ENCODE results near the gene ITGB2. TPM values are rescaled to one million over a fixed set of nuclear protein-coding genes. Genes with fewer than 3 reads are reported as not detected.

The ITGB2 gene
- total RNA-seq: 10 to 100 TPM; 18.4 to 40.7 (median 20.4) TPM

GRCh38 chr21:44920694-44921604 is at the start of gene ITGB2:
Gene ITGB2 (minus strand): TSS chr21:44920899. CDS start chr21:44910782, 10,117 bp downstream.
- intact Hi-C loops (cut with DNase I; ENCODE audit: low total_unique reads): no loop called here
- no peak within 1 kb of the TSS for H3K4me3 ChIP-seq (ENCODE audit: low read depth, poor library complexity, severe bottlenecking)
- 70 to 74% methylated on average over 29 of the region's 29 CpGs for WGBS, 2 donors
- DNase-seq (ENCODE audit: low spot score in 2 of 2): no peak
- TF ChIP-seq CTCF (IDR thresholded peaks at IDR 0.05) (no peak), POLR2A (IDR thresholded peaks at IDR 0.05) (no peak)

- WGBS, 2 donors: 77 to 92% methylated on average over 16 to 23 of the region's 24 CpGs
- TF ChIP-seq POLR2A (IDR thresholded peaks at IDR 0.05) (no peak), CTCF (IDR thresholded peaks at IDR 0.05) (no peak)
- H3K4me3 ChIP-seq (ENCODE audit: low read depth, poor library complexity, severe bottlenecking): no peak overlapping the region
- no peak for DNase-seq (ENCODE audit: low spot score in 2 of 2)
- intact Hi-C loops (cut with DNase I; ENCODE audit: low total_unique reads): no loop called here
Measured at GRCh38 chr21:44969931-44970755, 49.4 kb upstream of the ITGB2 start.

- H3K4me3 ChIP-seq (ENCODE audit: low read depth, poor library complexity, severe bottlenecking): no peak overlapping the region
- intact Hi-C loops (cut with DNase I; ENCODE audit: low total_unique reads): no loop called here
- no peak for DNase-seq (ENCODE audit: low spot score in 2 of 2)
- TF ChIP-seq POLR2A (IDR thresholded peaks at IDR 0.05): no peak
- TF ChIP-seq CTCF (IDR thresholded peaks at IDR 0.05): no peak
- 86 to 90% methylated on average over 20 of the region's 20 CpGs for WGBS, 2 donors
Measured at GRCh38 chr21:44969066-44969670, 48.5 kb upstream of the ITGB2 start.

- 68 to 76% methylated on average over 16 to 34 of the region's 38 CpGs for whole genome bisulfite sequencing, 2 donors
- intact Hi-C loops (cut with DNase I; ENCODE audit: low total_unique reads): no loop called here
- TF ChIP-seq CTCF (IDR thresholded peaks at IDR 0.05) (no peak), POLR2A (IDR thresholded peaks at IDR 0.05) (no peak)
Measured at GRCh38 chr21:44967082-44968047, 46.7 kb upstream of the ITGB2 start.

More at GRCh38 chr21:44967082-44968047, 46.7 kb upstream of the ITGB2 start:
- no peak overlapping the region for H3K4me3 ChIP-seq (ENCODE audit: low read depth, poor library complexity, severe bottlenecking)
- DNase-seq (ENCODE audit: low spot score in 2 of 2): no peak

All from lower leg skin (tissue), 4 donors.